ENCODE measurements around the gene ROBO2.

The ROBO2 gene

DNA sequence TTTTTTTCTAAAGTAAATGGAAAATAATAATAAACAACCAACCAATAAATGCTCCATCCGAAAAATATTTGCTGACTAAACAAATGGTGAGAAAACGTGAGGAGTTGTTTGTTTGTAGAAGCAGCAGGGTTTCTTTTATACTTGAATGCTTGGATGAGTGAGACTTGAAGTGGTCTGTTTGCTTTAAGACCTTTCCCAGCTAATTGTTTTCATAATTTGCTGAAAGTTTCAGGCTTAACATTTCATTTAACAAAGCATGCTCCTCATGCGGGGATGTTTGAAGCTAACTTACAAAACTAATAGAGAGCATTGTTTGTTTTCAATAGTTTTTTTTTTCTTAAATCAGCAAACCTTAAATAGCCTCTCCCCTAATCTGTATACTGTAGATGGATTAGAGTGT lies 484.6 kb downstream of the ROBO2 start:
- Histone ChIP-seq H3K4me3 (ENCODE audit: insufficient read depth, low read depth, low read length, poor library complexity, severe bottlenecking) (no peak overlapping the region), H3K4me1 (ENCODE audit: control insufficient read depth, insufficient read depth, low read length, poor library complexity, severe bottlenecking) (no peaks in the 10 kb centered on the region), H3K9me3 (ENCODE audit: control insufficient read depth, low read length) (no peaks in the 10 kb centered on the region), H3K27ac (ENCODE audit: insufficient read depth, low read length, poor library complexity, severe bottlenecking) (no peak overlapping the region), H3K27me3 (replicated peaks; ENCODE audit: control insufficient read depth, insufficient read depth, low read length, poor library complexity, severe bottlenecking) (no peaks in the 10 kb centered on the region), H3K36me3 (ENCODE audit: control insufficient read depth, insufficient read depth, low read length) (no peaks in the 10 kb centered on the region)
- no peak for DNase-seq

GRCh38 chr3:77524946-77525682 lies 485.2 kb downstream of the ROBO2 start:
- H3K27me3 ChIP-seq (replicated peaks; ENCODE audit: control insufficient read depth, insufficient read depth, low read length, poor library complexity, severe bottlenecking) = no peaks in the 10 kb centered on the region
- DNase-seq = no peak
- H3K4me1 ChIP-seq (ENCODE audit: control insufficient read depth, insufficient read depth, low read length, poor library complexity, severe bottlenecking) = no peaks in the 10 kb centered on the region
- no peaks in the 10 kb centered on the region for H3K36me3 ChIP-seq (ENCODE audit: control insufficient read depth, insufficient read depth, low read length)
- no peak overlapping the region for H3K27ac ChIP-seq (ENCODE audit: insufficient read depth, low read length, poor library complexity, severe bottlenecking)
- H3K4me3 ChIP-seq (ENCODE audit: insufficient read depth, low read depth, low read length, poor library complexity, severe bottlenecking) = no peak overlapping the region
- no peaks in the 10 kb centered on the region for H3K9me3 ChIP-seq (ENCODE audit: control insufficient read depth, low read length)

GRCh38 chr3:77526573-77527113 lies 486.7 kb downstream of the ROBO2 start:
- Histone ChIP-seq H3K9me3 (ENCODE audit: control insufficient read depth, low read length) (no peaks in the 10 kb centered on the region), H3K36me3 (ENCODE audit: control insufficient read depth, insufficient read depth, low read length) (no peaks in the 10 kb centered on the region), H3K4me1 (ENCODE audit: control insufficient read depth, insufficient read depth, low read length, poor library complexity, severe bottlenecking) (no peaks in the 10 kb centered on the region), H3K4me3 (ENCODE audit: insufficient read depth, low read depth, low read length, poor library complexity, severe bottlenecking) (no peak overlapping the region), H3K27me3 (replicated peaks; ENCODE audit: control insufficient read depth, insufficient read depth, low read length, poor library complexity, severe bottlenecking) (no peaks in the 10 kb centered on the region), H3K27ac (ENCODE audit: insufficient read depth, low read length, poor library complexity, severe bottlenecking) (no peak overlapping the region)
- DNase-seq = no peak

DNA sequence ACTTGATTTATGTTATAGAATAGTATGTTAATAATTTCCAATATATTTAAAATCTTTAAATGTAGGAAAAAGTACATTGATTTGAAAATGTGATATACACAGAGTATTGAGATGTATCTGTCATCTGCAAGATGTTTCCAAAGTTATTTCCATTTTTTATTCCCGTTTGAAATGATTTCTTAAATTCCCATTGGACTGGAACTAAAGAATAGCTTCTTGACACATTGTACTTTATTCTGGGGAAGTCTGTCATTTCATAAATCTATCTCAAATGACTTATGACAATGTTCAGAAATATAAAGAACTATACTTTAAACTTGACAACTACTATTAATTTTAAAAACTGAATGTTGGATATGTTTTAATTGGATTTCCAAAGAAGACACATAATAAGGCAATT lies 489.6 kb downstream of the ROBO2 start:
- no peaks in the 10 kb centered on the region for H3K27me3 ChIP-seq (replicated peaks; ENCODE audit: control insufficient read depth, insufficient read depth, low read length, poor library complexity, severe bottlenecking)
- no peak overlapping the region for H3K27ac ChIP-seq (ENCODE audit: insufficient read depth, low read length, poor library complexity, severe bottlenecking)
- no peak for DNase-seq
- no peak overlapping the region for H3K4me3 ChIP-seq (ENCODE audit: insufficient read depth, low read depth, low read length, poor library complexity, severe bottlenecking)
- H3K4me1 ChIP-seq (ENCODE audit: control insufficient read depth, insufficient read depth, low read length, poor library complexity, severe bottlenecking) = no peaks in the 10 kb centered on the region
- no peaks in the 10 kb centered on the region for H3K36me3 ChIP-seq (ENCODE audit: control insufficient read depth, insufficient read depth, low read length)
- H3K9me3 ChIP-seq (ENCODE audit: control insufficient read depth, low read length) = no peaks in the 10 kb centered on the region

DNA sequence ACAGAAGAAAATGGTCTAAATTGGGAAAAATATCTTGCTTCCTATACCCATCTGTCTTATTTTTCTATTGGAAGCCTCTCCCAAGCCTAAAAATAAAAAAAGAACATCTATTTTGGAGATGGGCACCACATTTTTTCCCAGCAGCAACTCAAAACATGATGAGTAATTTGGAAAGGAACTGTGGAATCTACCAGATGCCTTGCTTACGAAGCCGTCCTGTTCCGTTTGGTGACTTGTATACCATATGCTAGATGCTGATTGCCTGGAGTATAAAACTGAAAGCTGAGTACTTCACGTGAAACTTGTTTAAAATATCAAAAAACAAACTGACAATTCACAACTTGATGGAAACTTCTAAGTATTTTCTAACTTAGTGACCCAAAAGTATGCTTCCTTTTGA lies 491.0 kb downstream of the ROBO2 start:
- DNase-seq = no peak
- no peaks in the 10 kb centered on the region for H3K36me3 ChIP-seq (ENCODE audit: control insufficient read depth, insufficient read depth, low read length)
- no peak overlapping the region for H3K4me3 ChIP-seq (ENCODE audit: insufficient read depth, low read depth, low read length, poor library complexity, severe bottlenecking)
- H3K27ac ChIP-seq (ENCODE audit: insufficient read depth, low read length, poor library complexity, severe bottlenecking) = no peak overlapping the region
- H3K9me3 ChIP-seq (ENCODE audit: control insufficient read depth, low read length) = no peaks in the 10 kb centered on the region
- H3K27me3 ChIP-seq (replicated peaks; ENCODE audit: control insufficient read depth, insufficient read depth, low read length, poor library complexity, severe bottlenecking) = no peaks in the 10 kb centered on the region
- H3K4me1 ChIP-seq (ENCODE audit: control insufficient read depth, insufficient read depth, low read length, poor library complexity, severe bottlenecking) = no peaks in the 10 kb centered on the region

DNA sequence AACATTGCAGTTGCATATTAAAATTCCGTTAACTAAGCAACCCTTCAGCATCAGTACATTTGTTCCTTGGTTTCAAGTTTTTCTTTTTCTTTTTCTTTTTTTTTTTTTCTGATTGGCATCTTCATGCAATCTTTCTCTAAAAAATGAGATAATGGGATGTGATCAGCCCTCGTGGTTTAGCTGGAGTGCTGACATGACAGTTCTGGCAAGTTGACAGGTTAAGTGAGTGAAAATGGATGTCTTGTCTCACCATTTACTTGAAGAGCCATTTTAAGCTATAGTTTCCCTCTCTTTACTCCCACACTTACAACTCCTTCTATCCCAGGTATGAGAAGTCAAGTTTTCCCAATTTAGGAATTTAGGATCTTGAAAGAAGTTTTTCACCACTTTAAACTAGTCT lies 495.2 kb downstream of the ROBO2 start:
- Histone ChIP-seq H3K4me3 (ENCODE audit: insufficient read depth, low read depth, low read length, poor library complexity, severe bottlenecking) (no peak overlapping the region), H3K9me3 (ENCODE audit: control insufficient read depth, low read length) (peaks cover 2% of the 10 kb centered on the region), H3K27ac (ENCODE audit: insufficient read depth, low read length, poor library complexity, severe bottlenecking) (no peak overlapping the region), H3K4me1 (ENCODE audit: control insufficient read depth, insufficient read depth, low read length, poor library complexity, severe bottlenecking) (no peaks in the 10 kb centered on the region), H3K36me3 (ENCODE audit: control insufficient read depth, insufficient read depth, low read length) (no peaks in the 10 kb centered on the region), H3K27me3 (replicated peaks; ENCODE audit: control insufficient read depth, insufficient read depth, low read length, poor library complexity, severe bottlenecking) (no peaks in the 10 kb centered on the region)
- no peak for DNase-seq

DNA sequence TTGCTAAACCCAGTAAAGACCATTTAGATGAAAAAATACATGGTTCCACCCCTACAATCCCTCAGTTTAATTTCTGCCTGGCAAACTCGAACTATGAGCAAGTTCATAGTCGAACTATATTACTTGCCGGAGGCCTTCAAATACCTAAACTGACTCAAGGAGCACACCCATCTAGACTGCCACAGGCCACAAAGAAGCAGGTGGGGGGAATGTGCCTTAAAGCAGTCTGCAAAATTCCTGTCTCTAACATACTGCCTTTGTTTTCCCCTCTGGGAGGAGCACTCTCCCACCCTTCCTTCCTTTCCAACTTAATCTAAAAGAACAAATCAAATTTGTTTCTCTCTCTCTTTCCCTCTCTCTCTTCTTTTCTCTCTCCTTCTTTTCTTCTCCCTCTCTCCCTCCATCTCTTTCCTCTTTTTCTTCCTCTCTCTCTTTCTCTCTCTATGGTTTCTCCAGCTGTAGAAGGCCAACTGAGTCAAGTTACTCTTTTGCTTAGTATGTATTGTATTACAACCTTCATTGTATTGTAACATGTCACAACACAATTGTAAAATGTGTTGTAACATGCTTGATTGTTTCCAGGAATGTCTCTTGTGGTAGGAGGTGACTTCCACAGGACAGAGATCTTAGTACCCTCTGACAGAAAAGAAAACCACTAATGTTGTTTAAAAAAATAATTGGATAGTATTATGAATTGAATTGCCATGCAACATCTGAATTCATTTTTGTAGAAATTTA lies 496.3 kb downstream of the ROBO2 start:
- Histone ChIP-seq H3K36me3 (ENCODE audit: control insufficient read depth, insufficient read depth, low read length) (no peaks in the 10 kb centered on the region), H3K27me3 (replicated peaks; ENCODE audit: control insufficient read depth, insufficient read depth, low read length, poor library complexity, severe bottlenecking) (no peaks in the 10 kb centered on the region), H3K4me1 (ENCODE audit: control insufficient read depth, insufficient read depth, low read length, poor library complexity, severe bottlenecking) (no peaks in the 10 kb centered on the region), H3K27ac (ENCODE audit: insufficient read depth, low read length, poor library complexity, severe bottlenecking) (no peak overlapping the region), H3K4me3 (ENCODE audit: insufficient read depth, low read depth, low read length, poor library complexity, severe bottlenecking) (no peak overlapping the region), H3K9me3 (ENCODE audit: control insufficient read depth, low read length) (peaks cover 2% of the 10 kb centered on the region)
- no peak for DNase-seq

DNA sequence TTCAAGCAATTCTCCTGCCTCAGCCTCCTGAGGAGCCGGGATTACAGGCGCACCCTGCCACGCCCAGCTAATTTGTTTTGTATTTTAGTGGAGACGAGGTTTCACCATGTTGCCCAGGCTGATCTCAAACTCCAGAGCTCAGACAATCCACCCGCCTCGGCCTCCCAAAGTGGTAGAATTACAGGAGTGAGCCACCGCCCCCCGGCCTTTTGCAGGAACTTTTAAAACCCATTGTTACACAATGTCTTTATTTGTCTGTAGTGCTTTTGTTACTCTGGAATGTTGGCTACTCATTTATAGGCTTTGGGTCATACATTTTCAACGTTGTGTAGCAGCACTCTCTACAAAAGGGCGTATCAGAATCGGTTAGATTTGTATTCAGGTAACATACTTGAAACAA lies 499.1 kb downstream of the ROBO2 start:
- Histone ChIP-seq H3K4me1 (ENCODE audit: control insufficient read depth, insufficient read depth, low read length, poor library complexity, severe bottlenecking) (no peaks in the 10 kb centered on the region), H3K36me3 (ENCODE audit: control insufficient read depth, insufficient read depth, low read length) (no peaks in the 10 kb centered on the region), H3K27me3 (replicated peaks; ENCODE audit: control insufficient read depth, insufficient read depth, low read length, poor library complexity, severe bottlenecking) (no peaks in the 10 kb centered on the region), H3K4me3 (ENCODE audit: insufficient read depth, low read depth, low read length, poor library complexity, severe bottlenecking) (no peak overlapping the region), H3K9me3 (ENCODE audit: control insufficient read depth, low read length) (peaks cover 2% of the 10 kb centered on the region), H3K27ac (ENCODE audit: insufficient read depth, low read length, poor library complexity, severe bottlenecking) (no peak overlapping the region)
- DNase-seq = no peak

GRCh38 chr3:77539677-77540076 lies 499.8 kb downstream of the ROBO2 start:
- no peak for DNase-seq

GRCh38 chr3:77541203-77541922 lies 501.5 kb downstream of the ROBO2 start:
- no peak overlapping the region for H3K4me3 ChIP-seq (ENCODE audit: insufficient read depth, low read depth, low read length, poor library complexity, severe bottlenecking)
- H3K9me3 ChIP-seq (ENCODE audit: control insufficient read depth, low read length) = peaks cover 2% of the 10 kb centered on the region
- H3K27me3 ChIP-seq (replicated peaks; ENCODE audit: control insufficient read depth, insufficient read depth, low read length, poor library complexity, severe bottlenecking) = no peaks in the 10 kb centered on the region
- H3K36me3 ChIP-seq (ENCODE audit: control insufficient read depth, insufficient read depth, low read length) = no peaks in the 10 kb centered on the region
- H3K27ac ChIP-seq (ENCODE audit: insufficient read depth, low read length, poor library complexity, severe bottlenecking) = no peak overlapping the region
- H3K4me1 ChIP-seq (ENCODE audit: control insufficient read depth, insufficient read depth, low read length, poor library complexity, severe bottlenecking) = no peaks in the 10 kb centered on the region
- DNase-seq = no peak

More at GRCh38 chr3:77539677-77540076, 499.8 kb downstream of the ROBO2 start:
- Histone ChIP-seq H3K36me3 (ENCODE audit: control insufficient read depth, insufficient read depth, low read length) (no peaks in the 10 kb centered on the region), H3K27ac (ENCODE audit: insufficient read depth, low read length, poor library complexity, severe bottlenecking) (no peak overlapping the region), H3K4me3 (ENCODE audit: insufficient read depth, low read depth, low read length, poor library complexity, severe bottlenecking) (no peak overlapping the region), H3K4me1 (ENCODE audit: control insufficient read depth, insufficient read depth, low read length, poor library complexity, severe bottlenecking) (no peaks in the 10 kb centered on the region), H3K27me3 (replicated peaks; ENCODE audit: control insufficient read depth, insufficient read depth, low read length, poor library complexity, severe bottlenecking) (no peaks in the 10 kb centered on the region), H3K9me3 (ENCODE audit: control insufficient read depth, low read length) (peaks cover 2% of the 10 kb centered on the region)
